Stomach (tissue), 9 donors: Measurements from ENCODE around the gene MAGI1. TPM values are rescaled to one million over a fixed set of nuclear protein-coding genes. Genes with fewer than 3 reads are reported as not detected.

Experiments
- DNase-seq, 2 donors: peaks; one replicate each; pipeline versions ENCODE4 v3.0.0 to v3.0.0-alpha.2; 2013 to 2019
- H3K27ac ChIP-seq, 5 donors: fragments of 200-600 bp in 4 of 5; sonication (generic) in 4 of 5; one replicate each; pipeline ENCODE4 v1.5.1; 2013 to 2019; ENCODE audit warnings: mild to moderate bottlenecking in 1 of 5, moderate library complexity in 1 of 5
- H3K27me3 ChIP-seq, 3 donors: fragments of 200-600 bp; sonication (generic); one replicate each; pipeline ENCODE4 v1.5.1; 2017 to 2019; ENCODE audit warnings: mixed run types in 1 of 3
- H3K36me3 ChIP-seq, 4 donors: fragments of 200-600 bp; sonication (generic); 1 replicate in 3 of 4; 2 replicates in 1 of 4; pipeline ENCODE4 v1.5.1; 2016 to 2019
- H3K4me1 ChIP-seq, 4 donors: fragments of 200-600 bp; sonication (generic); one replicate each; pipeline ENCODE4 v1.5.1; 2016 to 2019
- H3K4me3 ChIP-seq, 4 donors: fragments of 200-600 bp; sonication (generic) in 3 of 4; one replicate each; pipeline ENCODE4 v1.5.1; 2016 to 2019; ENCODE audit warnings: mild to moderate bottlenecking in 1 of 4
- H3K9me3 ChIP-seq, 4 donors: fragments of 200-600 bp; sonication (generic); one replicate each; pipeline ENCODE4 v1.5.1; 2016 to 2019
- EP300 ChIP-seq: sonication (generic); formaldehyde crosslinking; IDR thresholded peaks from one replicate; pipeline ENCODE4 v1.6.1; 2017; ENCODE audit warnings: antibody characterized with exemption
- POLR2A ChIP-seq, 4 donors: fragments of 450-650 bp; IDR thresholded peaks; one replicate each; pipeline ENCODE4 v1.6.1; 2016; ENCODE audit warnings: antibody characterized with exemption in 4 of 4, control low read depth in 2 of 4, mild to moderate bottlenecking in 1 of 4, moderate library complexity in 1 of 4
- POLR2AphosphoS5 ChIP-seq, 3 donors: sonication (generic); formaldehyde crosslinking; IDR thresholded peaks; one replicate each; pipeline ENCODE4 v1.6.1; 2016; ENCODE audit warnings: antibody characterized with exemption in 3 of 3
- WGBS, 5 donors: extraction: QIAGEN DNeasy Blood & Tissue Kit in 3 of 5; methylation state at CpG; one replicate each; pipeline versions ENCODE4 v1.1.5 to v1.1.7; 2013 to 2018; 5-methylcytosine and 5-hydroxymethylcytosine counted together
- intact Hi-C: fragments of 100-400 bp; cut with DNase I; formaldehyde crosslinking; loops from one replicate; pipeline ENCODE4 v1.15.1; 2023; ENCODE audit warnings: low total_unique reads
- polyA plus RNA-seq, 3 donors: library from polyadenylated mRNA; stranded (reverse); fragments of 200-250 nt; gene quantifications; one replicate each; pipeline ENCODE4 v1.2.3, GENCODE V29; 2013
- total RNA-seq, 5 donors: library from RNA; depleted of rRNA; stranded (reverse); fragments of >200 nt; gene quantifications; one replicate each; pipeline versions ENCODE4 v1.1.0 to v1.2.3, GENCODE V29; 2014 to 2016
- TF ChIP-seq, protein P1 (sequence below), 7 experiments: fragments of 450-650 bp in 4 of 7; fragments of 200-600 bp in 3 of 7; sonication (generic) in 3 of 7; IDR thresholded peaks; one replicate each; pipeline ENCODE4 v1.5.1; 2016 to 2019; ENCODE audit warnings: antibody characterized with exemption in 7 of 7, control low read depth in 2 of 7, mild to moderate bottlenecking in 1 of 7
- donor health status: healthy with polysubstance abuse.
- donor health status: Bipolar disorder and iron deficiency.
- donor health status: healthy.

MAGI1 gene
- total and polyA plus RNA-seq, 8 donors = 5.7 to 237 (median 84.8) TPM

DNA sequence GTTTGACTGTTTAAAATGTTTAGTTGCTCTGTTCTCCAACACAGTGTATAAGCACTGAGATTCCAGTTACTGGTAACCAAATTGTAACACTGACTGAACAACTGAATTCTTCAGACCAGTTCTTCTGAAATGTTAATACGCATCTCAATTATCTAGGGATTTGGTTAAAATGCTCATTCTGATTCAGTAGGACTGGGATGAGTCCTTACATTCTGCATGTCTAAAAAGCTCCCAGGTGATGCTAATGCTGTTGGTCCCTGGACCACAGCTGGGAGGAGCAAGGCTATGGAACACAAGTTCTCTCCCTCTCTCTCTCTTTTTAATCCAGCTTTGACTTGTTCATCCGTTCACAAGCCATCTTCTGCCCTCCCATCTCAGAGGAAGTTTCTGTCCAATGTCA, 380.3 kb downstream of the MAGI1 start:
- Histone ChIP-seq H3K36me3 (no peaks in the 10 kb centered on the region), H3K27ac (no peak overlapping the region), H3K4me3 (no peak overlapping the region), H3K4me1 (peaks cover 0 to 5% (median 0%) of the 10 kb centered on the region in 4 donors), H3K9me3 (no peaks in the 10 kb centered on the region), H3K27me3 (no peaks in the 10 kb centered on the region)
- intact Hi-C loops = no loop called here
- 76 to 88% (median 82%) methylated on average over 2 of the region's 2 CpGs for WGBS, 5 donors
- TF ChIP-seq, protein P1, sequence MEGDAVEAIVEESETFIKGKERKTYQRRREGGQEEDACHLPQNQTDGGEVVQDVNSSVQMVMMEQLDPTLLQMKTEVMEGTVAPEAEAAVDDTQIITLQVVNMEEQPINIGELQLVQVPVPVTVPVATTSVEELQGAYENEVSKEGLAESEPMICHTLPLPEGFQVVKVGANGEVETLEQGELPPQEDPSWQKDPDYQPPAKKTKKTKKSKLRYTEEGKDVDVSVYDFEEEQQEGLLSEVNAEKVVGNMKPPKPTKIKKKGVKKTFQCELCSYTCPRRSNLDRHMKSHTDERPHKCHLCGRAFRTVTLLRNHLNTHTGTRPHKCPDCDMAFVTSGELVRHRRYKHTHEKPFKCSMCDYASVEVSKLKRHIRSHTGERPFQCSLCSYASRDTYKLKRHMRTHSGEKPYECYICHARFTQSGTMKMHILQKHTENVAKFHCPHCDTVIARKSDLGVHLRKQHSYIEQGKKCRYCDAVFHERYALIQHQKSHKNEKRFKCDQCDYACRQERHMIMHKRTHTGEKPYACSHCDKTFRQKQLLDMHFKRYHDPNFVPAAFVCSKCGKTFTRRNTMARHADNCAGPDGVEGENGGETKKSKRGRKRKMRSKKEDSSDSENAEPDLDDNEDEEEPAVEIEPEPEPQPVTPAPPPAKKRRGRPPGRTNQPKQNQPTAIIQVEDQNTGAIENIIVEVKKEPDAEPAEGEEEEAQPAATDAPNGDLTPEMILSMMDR (IDR thresholded peaks at IDR 0.05) = no peak
- no peak for TF ChIP-seq POLR2A (IDR thresholded peaks at IDR 0.05)
- no peak for TF ChIP-seq EP300
- TF ChIP-seq POLR2AphosphoS5 (IDR thresholded peaks at IDR 0.05) = no peak
- DNase-seq = no peak

DNA sequence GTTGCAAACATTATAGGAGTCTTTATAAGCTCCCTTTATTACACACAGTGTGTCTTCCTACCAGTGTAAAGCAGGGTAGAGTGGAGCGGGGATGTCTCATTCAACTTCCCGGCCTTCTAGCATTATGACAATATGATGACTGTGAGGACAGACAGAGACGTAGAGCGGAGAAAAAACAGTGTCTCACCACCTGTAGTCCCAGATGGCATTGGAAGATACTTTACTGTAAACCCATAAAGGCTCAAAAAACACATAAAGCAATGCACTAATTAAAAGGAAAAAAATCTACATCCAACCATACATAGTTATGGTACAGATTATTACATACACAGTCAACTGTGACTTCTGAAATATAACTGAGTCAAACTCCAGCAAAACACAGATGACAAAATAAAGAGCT, 383.7 kb downstream of the MAGI1 start:
- intact Hi-C loops = no loop called here
- Histone ChIP-seq H3K9me3 (peaks cover 0 to 6% (median 3%) of the 10 kb centered on the region in 4 donors), H3K27ac (no peak overlapping the region), H3K4me3 (no peak overlapping the region), H3K36me3 (no peaks in the 10 kb centered on the region), H3K27me3 (no peaks in the 10 kb centered on the region), H3K4me1 (no peaks in the 10 kb centered on the region)
- 94 to 98% (median 96%) methylated on average over 4 of the region's 4 CpGs for WGBS, 5 donors
- TF ChIP-seq EP300 = no peak
- TF ChIP-seq, protein P1 (IDR thresholded peaks at IDR 0.05) = no peak
- TF ChIP-seq POLR2AphosphoS5 (IDR thresholded peaks at IDR 0.05) = no peak
- no peak for TF ChIP-seq POLR2A (IDR thresholded peaks at IDR 0.05)
- DNase-seq = no peak

DNA sequence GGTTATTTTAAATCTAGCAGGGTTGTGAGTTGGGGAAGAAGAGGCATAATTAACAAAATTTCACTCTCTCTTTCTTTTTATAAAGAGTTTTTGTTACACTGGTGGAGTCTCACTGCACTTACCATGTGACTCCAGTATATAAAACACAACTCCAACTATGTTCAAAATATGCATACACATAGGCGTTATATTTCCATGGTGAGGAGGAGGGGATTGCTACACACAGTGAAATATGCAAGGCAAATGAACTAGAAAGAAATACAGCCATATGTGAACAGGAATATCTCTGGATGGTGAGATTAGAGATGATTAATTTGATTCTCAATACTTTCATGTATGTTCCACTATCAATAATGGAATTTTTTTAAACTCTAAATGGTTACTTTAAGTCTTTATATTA, 385.0 kb downstream of the MAGI1 start:
- Histone ChIP-seq H3K4me1 (no peaks in the 10 kb centered on the region), H3K27me3 (no peaks in the 10 kb centered on the region), H3K9me3 (peaks cover 0 to 8% (median 4%) of the 10 kb centered on the region in 4 donors), H3K4me3 (no peak overlapping the region), H3K27ac (no peak overlapping the region), H3K36me3 (no peaks in the 10 kb centered on the region)
- DNase-seq = no peak
- intact Hi-C loops = no loop called here
- WGBS, 5 donors = 91 to 94% (median 91%) methylated on average over 1 of the region's 1 CpG
- TF ChIP-seq EP300 (no peak), POLR2A (IDR thresholded peaks at IDR 0.05) (no peak), POLR2AphosphoS5 (IDR thresholded peaks at IDR 0.05) (no peak)

DNA sequence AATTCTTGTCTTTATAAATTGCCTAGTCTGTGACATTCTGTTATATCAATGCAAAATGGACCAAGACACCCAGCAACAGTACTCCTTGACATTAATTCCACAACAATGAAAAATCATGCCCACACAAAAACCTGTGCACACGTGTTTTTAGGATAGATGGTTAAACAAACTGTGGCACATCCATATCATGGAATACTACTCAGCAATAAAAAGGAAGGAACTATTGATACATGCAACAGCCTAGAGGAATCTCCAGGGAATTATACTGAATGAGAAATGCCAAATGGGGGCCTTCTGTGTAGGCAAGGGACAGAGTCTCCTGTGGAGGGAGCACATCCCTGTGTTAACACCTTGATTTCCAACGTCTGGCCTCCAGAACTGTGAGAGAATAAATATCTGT, 388.5 kb downstream of the MAGI1 start:
- Histone ChIP-seq H3K4me3 (no peak overlapping the region), H3K27me3 (no peaks in the 10 kb centered on the region), H3K27ac (no peak overlapping the region), H3K9me3 (peaks cover 0 to 32% (median 10%) of the 10 kb centered on the region in 4 donors), H3K36me3 (no peaks in the 10 kb centered on the region), H3K4me1 (no peaks in the 10 kb centered on the region)
- TF ChIP-seq EP300 (no peak), POLR2AphosphoS5 (IDR thresholded peaks at IDR 0.05) (no peak), POLR2A (IDR thresholded peaks at IDR 0.05) (no peak)
- TF ChIP-seq, protein P1 (IDR thresholded peaks at IDR 0.05) = no peak
- intact Hi-C loops = no loop called here
- 88 to 94% (median 92%) methylated on average over 2 of the region's 2 CpGs for WGBS, 5 donors
- DNase-seq = no peak

DNA sequence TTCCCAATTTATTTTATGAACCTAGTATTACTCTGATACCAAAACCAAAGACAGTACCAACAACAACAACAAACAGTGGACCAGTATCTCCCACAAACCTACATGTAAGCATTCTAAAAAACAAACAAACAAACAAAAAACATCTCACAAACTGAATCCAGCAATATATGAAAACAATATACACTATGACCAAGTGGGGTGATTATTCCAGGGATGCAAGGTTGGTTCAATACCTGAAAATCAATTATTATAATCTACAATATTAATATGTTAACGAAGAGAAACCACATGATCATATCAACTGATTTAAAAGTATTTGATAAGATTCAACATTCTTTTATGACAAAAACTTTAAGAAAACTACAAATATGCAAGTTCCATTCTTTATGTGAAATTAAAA, 391.3 kb downstream of the MAGI1 start:
- Histone ChIP-seq H3K9me3 (peaks cover 0 to 32% (median 10%) of the 10 kb centered on the region in 4 donors), H3K27ac (no peak overlapping the region), H3K4me1 (peaks cover 0 to 10% (median 4%) of the 10 kb centered on the region in 4 donors), H3K36me3 (no peaks in the 10 kb centered on the region), H3K27me3 (no peaks in the 10 kb centered on the region), H3K4me3 (no peak overlapping the region)
- DNase-seq = no peak
- 87 to 95% (median 94%) methylated on average over 1 of the region's 1 CpG for WGBS, 5 donors
- intact Hi-C loops = no loop called here
- TF ChIP-seq POLR2A (IDR thresholded peaks at IDR 0.05) (no peak), POLR2AphosphoS5 (IDR thresholded peaks at IDR 0.05) (no peak), EP300 (no peak)
- TF ChIP-seq, protein P1 (IDR thresholded peaks at IDR 0.05) = no peak
